PC-3 (cell line): Measurements from ENCODE around the gene PTGDS. TPM values are rescaled to one million over a fixed set of nuclear protein-coding genes. Genes with fewer than 3 reads are reported as not detected.

Experiments used
- ATAC-seq: fragments of 200-7000 bp; cut with Tn5 transposase; 2 replicates; pipeline ENCODE4 v1.9.1; 2020; ENCODE audit warnings: mild to moderate bottlenecking, moderate library complexity
- BruUV-seq: library from RNA; stranded (reverse); fragments of 400-500 nt; replicated peaks from 2 replicates; lab custom pipeline; 2021; lab: Mats Ljungman, UMichigan
- CTCF ChIA-PET: fragments of 300-600 bp; sonication (Branson Sonifier 250); formaldehyde crosslinking; loops from one replicate; lab custom pipeline; 2022; ENCODE audit warnings: antibody characterized with exemption; lab: Charles Lee
- POLR2A ChIA-PET: fragments of 300-600 bp; sonication (Branson Sonifier 250); formaldehyde crosslinking; loops from one replicate; lab custom pipeline; 2022; ENCODE audit warnings: antibody characterized with exemption; ENCODE audit not compliant: unreplicated experiment; lab: Charles Lee
- DNase-seq: peaks from one replicate; pipeline ENCODE4 v3.0.0-alpha.2; 2015
- H2AFZ ChIP-seq: fragments of 300-600 bp; sonication (generic); 2 replicates; pipeline ENCODE4 v1.6.0; 2016; ENCODE audit warnings: antibody characterized with exemption, low read length
- H3F3A ChIP-seq: fragments of 300-600 bp; sonication (generic); one replicate; pipeline ENCODE4 v1.6.0; 2017; ENCODE audit warnings: antibody characterized with exemption, low read length, control low read depth, mild to moderate bottlenecking; ENCODE audit not compliant: unreplicated experiment
- H3K27ac ChIP-seq: fragments of 300-600 bp; sonication (generic); 2 replicates; pipeline ENCODE4 v1.5.1; 2016; ENCODE audit warnings: mild to moderate bottlenecking, low read length
- H3K27me3 ChIP-seq: fragments of 300-600 bp; sonication (generic); 2 replicates; pipeline ENCODE4 v1.6.1; 2016; ENCODE audit warnings: low read length, mixed read lengths
- H3K36me3 ChIP-seq: fragments of 300-600 bp; sonication (generic); 2 replicates; pipeline ENCODE4 v1.6.1; 2016; ENCODE audit warnings: low read depth, mixed run types, low read length, mixed read lengths
- H3K4me1 ChIP-seq: fragments of 300-600 bp; sonication (generic); 2 replicates; pipeline ENCODE4 v1.5.1; 2016; ENCODE audit warnings: low read length; ENCODE audit not compliant: insufficient read depth
- H3K4me2 ChIP-seq: fragments of 300-600 bp; sonication (generic); 2 replicates; pipeline ENCODE4 v1.6.0; 2016; ENCODE audit warnings: low read length
- H3K4me3 ChIP-seq: fragments of 300-600 bp; sonication (generic); 2 replicates; pipeline ENCODE4 v1.5.1; 2016; ENCODE audit warnings: mild to moderate bottlenecking, low read length, mixed read lengths
- H3K79me2 ChIP-seq: fragments of 300-600 bp; sonication (generic); 2 replicates; pipeline ENCODE4 v1.6.1; 2017; ENCODE audit warnings: low read length, mixed read lengths
- H3K9ac ChIP-seq: fragments of 300-600 bp; sonication (generic); 2 replicates; pipeline ENCODE4 v1.6.0; 2016; ENCODE audit warnings: mild to moderate bottlenecking, low read length
- H3K9me2 ChIP-seq: fragments of 300-600 bp; sonication (generic); replicated peaks from 2 replicates; pipeline ENCODE4 v1.6.1; 2016; ENCODE audit warnings: mixed run types, low read length, mixed read lengths
- H3K9me3 ChIP-seq: fragments of 300-600 bp; sonication (generic); 2 replicates; pipeline ENCODE4 v1.6.1; 2016; ENCODE audit warnings: low read length, mixed read lengths
- H4K20me1 ChIP-seq: fragments of 300-600 bp; sonication (generic); 2 replicates; pipeline ENCODE4 v1.6.1; 2016; ENCODE audit warnings: low read length, mixed read lengths
- EZH2 ChIP-seq: fragments of 300-600 bp; sonication (generic); IDR thresholded peaks from one replicate; pipeline ENCODE4 v1.6.1; 2017; ENCODE audit warnings: antibody characterized with exemption, mild to moderate bottlenecking, low read length; ENCODE audit not compliant: unreplicated experiment
- EZH2phosphoT487 ChIP-seq: fragments of 300-600 bp; sonication (generic); IDR thresholded peaks from 2 replicates; pipeline ENCODE4 v1.6.1; 2018; ENCODE audit warnings: mild to moderate bottlenecking, antibody characterized with exemption, low read length, borderline replicate concordance
- intact Hi-C: fragments of 100-400 bp; cut with micrococcal nuclease; formaldehyde crosslinking; loops from 2 replicates; pipeline ENCODE4 v1.9.0; 2023
- total RNA-seq: library from RNA; depleted of rRNA; stranded (reverse); fragments of >200 nt; gene quantifications from 2 replicates; pipeline ENCODE4 v1.2.3, GENCODE V29; 2014
- TF ChIP-seq, protein P1 (sequence below): fragments of 300-600 bp; sonication (generic); conservative IDR thresholded peaks from 2 replicates; pipeline ENCODE4 v1.5.1; 2017; ENCODE audit warnings: antibody characterized with exemption, low read depth, mild to moderate bottlenecking, low read length

The PTGDS gene
- total RNA-seq, 1 experiment from 2014 or later: not detected

DNA sequence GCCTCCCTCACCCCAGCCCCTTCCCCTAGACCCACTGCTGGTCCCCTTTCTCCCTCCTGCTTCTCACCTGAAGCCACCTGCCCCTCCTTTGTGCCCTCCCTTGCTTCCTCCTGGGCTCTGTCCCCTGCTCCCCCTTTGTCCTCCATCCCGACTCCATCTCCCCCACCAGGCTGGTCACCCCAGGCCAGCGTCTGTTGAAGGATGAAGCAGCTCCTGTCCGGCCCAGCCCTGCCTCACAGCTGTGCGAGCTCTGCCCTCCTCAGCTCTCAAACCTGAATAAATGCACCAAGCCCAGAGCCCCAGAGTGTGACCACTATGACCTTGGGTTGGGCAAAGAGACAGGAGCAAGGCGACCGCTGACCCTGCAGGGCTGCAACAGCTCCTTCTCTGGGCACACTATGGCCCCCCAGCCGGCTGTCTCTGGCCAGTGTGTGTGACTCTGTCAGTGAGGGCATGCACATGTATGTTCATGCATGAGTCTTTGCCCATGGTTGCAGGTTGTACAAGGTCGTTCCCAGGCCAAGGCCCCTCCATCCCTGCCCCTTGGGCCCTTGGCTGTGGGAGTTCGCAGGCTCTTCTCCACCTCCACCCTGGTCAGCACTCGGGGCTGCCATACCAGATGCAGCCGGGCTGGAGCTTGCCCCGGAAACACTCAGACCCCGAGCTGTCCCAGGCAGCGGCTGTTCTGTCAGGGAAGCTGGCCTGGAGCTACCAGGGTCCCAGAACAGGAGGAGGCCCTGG lies 21.9 kb upstream of the PTGDS start:
- no peaks in the 10 kb centered on the region for H4K20me1 ChIP-seq
- H3K4me3 ChIP-seq: no peak overlapping the region
- H3K27ac ChIP-seq: no peak overlapping the region
- peaks cover 4% of the 10 kb centered on the region for H3K4me1 ChIP-seq
- ChIA-PET POLR2A (no interaction called here), CTCF (no interaction called here)
- no TSS peak for BruUV-seq
- TF ChIP-seq EZH2: no peak
- H3K9me3 ChIP-seq: no peaks in the 10 kb centered on the region
- no peaks in the 10 kb centered on the region for H3K27me3 ChIP-seq
- H3K79me2 ChIP-seq: no peaks in the 10 kb centered on the region
- no peak overlapping the region for H3K4me2 ChIP-seq
- no peak overlapping the region for H3K9ac ChIP-seq
- no peaks in the 10 kb centered on the region for H3K36me3 ChIP-seq
- ATAC-seq (no peak), DNase-seq (no peak)
- intact Hi-C loops: no loop called here
- H2AFZ ChIP-seq: no peak overlapping the region
- H3K9me2 ChIP-seq: no peaks in the 10 kb centered on the region
- H3F3A ChIP-seq: no peaks in the 10 kb centered on the region

DNA sequence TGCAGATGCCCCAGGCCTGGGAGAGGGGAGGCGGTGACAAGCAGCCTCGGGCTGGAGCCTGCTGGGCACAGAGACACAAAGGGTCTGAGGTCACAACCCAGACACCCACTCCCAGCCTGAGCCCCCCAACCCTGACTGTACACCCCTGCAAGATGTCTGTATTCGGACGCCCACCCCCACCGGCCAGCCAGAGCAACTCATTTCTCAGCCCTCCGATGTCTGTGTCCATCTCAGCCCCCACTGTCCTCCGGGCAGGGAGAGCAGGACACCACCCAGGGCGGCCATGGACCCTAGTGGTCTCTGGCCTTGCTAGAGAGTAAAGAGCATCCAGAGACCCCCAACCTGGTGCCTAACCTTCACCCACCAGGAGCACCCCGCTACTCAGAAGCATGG lies 21.4 kb upstream of the PTGDS start:
- Histone ChIP-seq H3K4me2 (no peak overlapping the region), H2AFZ (no peak overlapping the region), H3K9ac (no peak overlapping the region), H3K79me2 (no peaks in the 10 kb centered on the region), H3K27ac (no peak overlapping the region), H3K9me2 (no peaks in the 10 kb centered on the region), H3F3A (no peaks in the 10 kb centered on the region), H3K36me3 (no peaks in the 10 kb centered on the region), H4K20me1 (no peaks in the 10 kb centered on the region), H3K4me1 (no peaks in the 10 kb centered on the region), H3K4me3 (no peak overlapping the region), H3K27me3 (no peaks in the 10 kb centered on the region), H3K9me3 (no peaks in the 10 kb centered on the region)
- DNase-seq: no peak
- no TSS peak for BruUV-seq
- ChIA-PET CTCF (no interaction called here), POLR2A (no interaction called here)
- TF ChIP-seq EZH2phosphoT487: no peak
- no peak for TF ChIP-seq EZH2
- TF ChIP-seq, protein P1, sequence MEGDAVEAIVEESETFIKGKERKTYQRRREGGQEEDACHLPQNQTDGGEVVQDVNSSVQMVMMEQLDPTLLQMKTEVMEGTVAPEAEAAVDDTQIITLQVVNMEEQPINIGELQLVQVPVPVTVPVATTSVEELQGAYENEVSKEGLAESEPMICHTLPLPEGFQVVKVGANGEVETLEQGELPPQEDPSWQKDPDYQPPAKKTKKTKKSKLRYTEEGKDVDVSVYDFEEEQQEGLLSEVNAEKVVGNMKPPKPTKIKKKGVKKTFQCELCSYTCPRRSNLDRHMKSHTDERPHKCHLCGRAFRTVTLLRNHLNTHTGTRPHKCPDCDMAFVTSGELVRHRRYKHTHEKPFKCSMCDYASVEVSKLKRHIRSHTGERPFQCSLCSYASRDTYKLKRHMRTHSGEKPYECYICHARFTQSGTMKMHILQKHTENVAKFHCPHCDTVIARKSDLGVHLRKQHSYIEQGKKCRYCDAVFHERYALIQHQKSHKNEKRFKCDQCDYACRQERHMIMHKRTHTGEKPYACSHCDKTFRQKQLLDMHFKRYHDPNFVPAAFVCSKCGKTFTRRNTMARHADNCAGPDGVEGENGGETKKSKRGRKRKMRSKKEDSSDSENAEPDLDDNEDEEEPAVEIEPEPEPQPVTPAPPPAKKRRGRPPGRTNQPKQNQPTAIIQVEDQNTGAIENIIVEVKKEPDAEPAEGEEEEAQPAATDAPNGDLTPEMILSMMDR: no peak
- no peak for ATAC-seq
- intact Hi-C loops: no loop called here

DNA sequence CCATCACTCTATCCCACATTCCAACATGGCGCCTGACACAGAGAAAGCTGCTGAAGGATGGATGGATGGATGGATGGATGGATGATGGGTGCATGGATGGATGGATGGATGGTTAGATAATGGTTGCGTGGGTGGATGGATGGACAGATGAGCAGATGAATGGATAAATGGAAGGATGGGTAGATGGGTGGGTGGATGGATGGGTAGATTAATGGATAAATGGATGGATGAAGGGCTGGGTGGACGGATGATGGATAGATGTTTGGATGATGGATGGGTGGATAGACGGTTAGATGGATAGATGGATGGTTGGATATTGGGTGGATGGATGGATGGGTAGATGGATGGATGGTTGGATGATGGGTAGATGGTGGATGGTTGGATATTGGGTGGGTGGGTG lies 20.7 kb upstream of the PTGDS start:
- H3K9ac ChIP-seq: no peak overlapping the region
- no peaks in the 10 kb centered on the region for H4K20me1 ChIP-seq
- no peaks in the 10 kb centered on the region for H3K79me2 ChIP-seq
- ATAC-seq (no peak), DNase-seq (no peak)
- no peaks in the 10 kb centered on the region for H3K9me2 ChIP-seq
- no peaks in the 10 kb centered on the region for H3K36me3 ChIP-seq
- no peak for TF ChIP-seq EZH2phosphoT487
- TF ChIP-seq, protein P1: no peak
- no peak for TF ChIP-seq EZH2
- POLR2A ChIA-PET: no interaction called here
- H3K4me2 ChIP-seq: no peak overlapping the region
- no peaks in the 10 kb centered on the region for H3F3A ChIP-seq
- no peak overlapping the region for H3K4me3 ChIP-seq
- CTCF ChIA-PET: no interaction called here
- H3K27me3 ChIP-seq: no peaks in the 10 kb centered on the region
- intact Hi-C loops: no loop called here
- no peaks in the 10 kb centered on the region for H3K9me3 ChIP-seq
- no peak overlapping the region for H3K27ac ChIP-seq
- no TSS peak for BruUV-seq
- no peak overlapping the region for H2AFZ ChIP-seq
- no peaks in the 10 kb centered on the region for H3K4me1 ChIP-seq
